HG03565 (cell line): ENCODE results near the gene MMP15.
"Not testable (repeated sequence)": the region's sequence is repeated elsewhere in the genome, so short reads cannot be mapped to it uniquely, and the experiment has no call there.

Experiments used
- ATAC-seq: cut with Tn5 transposase; IDR thresholded peaks from one replicate; pipeline ENCODE4 v1.9.1; 2021; ENCODE audit warnings: mild to moderate bottlenecking, moderate library complexity; ENCODE audit not compliant: unreplicated experiment

The MMP15 gene

DNA sequence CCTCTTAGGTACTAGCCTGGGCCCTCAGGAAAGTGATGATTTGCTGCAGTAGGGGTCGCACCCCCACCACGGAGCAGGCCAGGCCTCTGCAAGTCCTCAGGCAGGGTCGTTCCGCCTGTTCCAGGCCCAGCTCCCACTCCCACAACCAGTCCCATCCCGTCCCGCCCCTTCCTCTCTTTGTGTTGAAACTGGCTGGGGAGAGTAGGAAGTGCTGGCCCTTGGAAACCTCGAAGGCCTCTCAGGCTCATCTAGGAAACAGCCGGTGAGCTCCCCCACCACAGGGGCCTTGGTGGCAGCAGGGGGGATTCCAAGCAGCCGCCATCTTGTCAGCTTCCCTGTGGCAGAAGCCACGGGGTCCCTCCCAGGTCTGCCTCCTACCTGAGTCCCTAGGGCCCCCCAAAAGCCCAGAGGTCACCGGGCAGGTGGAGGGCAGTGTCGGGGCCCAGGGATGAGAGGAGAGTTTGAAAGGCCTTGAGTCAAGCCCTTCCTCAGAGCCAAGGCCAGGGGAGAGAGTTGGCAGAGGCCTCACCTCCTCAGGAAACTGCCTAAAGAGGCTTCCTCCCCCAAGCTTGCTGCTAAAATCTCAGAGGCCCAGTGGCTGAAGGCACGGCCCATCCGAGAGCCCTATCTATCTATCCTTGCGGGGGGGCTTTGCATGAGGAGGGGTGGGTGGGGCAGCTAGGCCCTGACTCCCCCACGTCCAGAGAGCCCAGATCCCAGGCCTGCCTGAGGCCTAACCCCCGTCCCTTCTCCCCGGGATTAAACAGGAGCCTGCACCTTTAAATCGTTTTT, 22.2 kb downstream of the MMP15 start:
- ATAC-seq, result no peak

DNA sequence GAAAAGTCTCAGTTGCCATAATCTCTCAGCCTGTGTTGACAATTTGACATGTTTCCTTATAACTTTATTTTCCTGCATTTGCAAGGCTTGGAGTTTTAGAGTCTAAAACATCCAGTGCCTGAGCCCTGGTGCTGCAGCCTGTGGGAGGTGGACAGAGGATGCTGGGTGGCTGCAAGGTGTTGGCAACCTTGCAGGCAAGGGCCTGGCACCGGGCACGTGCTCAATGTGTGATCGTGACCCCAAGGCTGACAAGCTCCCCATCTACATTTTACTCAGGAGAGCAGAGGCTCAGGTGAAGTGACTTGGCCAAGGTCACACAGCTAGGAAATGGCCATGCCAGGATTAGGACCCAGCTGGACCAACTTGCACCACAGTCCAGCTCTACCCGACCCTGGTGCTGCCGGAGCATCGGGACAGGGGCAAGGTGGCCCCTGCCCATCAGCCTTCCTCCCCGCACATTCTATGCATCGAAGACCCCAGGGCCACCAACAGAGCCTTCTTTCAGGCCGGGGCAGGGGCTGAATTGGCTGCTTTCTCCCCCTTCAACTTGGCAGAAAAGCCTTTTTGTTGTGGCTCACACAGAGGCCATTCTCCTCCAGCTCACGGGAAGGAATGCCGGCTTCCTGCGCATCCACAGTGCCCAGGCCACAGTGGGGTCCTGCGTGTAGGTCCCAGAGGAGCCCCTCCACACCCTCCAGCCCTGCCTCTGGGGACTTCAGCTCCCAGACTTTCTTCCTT, 23.1 kb downstream of the MMP15 start:
- ATAC-seq, result no peak

DNA sequence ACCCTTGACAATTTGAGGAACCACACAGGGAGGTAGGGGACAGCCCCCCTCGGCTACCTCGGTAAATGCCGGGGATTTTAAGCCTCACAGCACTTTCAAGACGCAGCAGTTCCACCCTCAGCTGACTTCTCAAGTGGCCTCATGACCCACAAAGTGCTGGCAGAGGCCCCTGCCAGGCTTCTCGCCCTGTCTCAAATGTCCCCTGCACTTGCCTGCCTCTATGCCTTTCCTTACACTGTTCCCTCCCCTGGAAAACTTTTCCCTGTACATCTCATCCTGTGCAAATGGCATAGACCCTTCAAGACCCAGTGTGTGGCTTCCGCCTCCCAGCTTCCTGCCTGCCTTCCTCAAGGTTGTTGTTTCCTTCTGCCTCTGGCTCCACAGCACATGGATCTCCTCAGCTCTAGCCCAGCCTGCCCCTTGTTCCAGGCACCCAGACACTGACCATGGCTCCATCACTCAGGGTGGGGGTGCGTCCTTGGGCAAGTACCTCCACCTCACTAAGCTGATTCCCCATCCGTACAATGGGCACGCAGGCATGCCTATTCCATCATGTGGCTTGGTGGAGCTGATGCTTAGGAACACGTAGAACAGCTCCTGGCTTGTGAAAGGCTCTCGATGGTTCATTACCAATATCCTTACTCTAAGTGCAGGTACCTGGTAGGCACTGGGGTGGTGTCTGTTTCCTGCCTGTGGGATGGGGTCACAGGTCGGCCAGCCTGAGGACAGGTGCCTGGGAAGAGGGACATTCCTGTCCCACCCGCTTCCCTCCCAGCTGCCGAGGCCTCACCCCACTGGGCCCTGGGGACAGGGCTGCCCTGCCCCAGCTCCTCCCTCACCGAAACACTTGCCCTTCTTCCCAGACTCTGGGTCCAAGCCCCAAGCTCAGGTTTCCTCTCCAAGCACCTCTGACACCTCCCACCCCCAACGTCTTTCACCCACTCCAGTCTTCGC, 24.0 kb downstream of the MMP15 start:
- ATAC-seq, result no peak

DNA sequence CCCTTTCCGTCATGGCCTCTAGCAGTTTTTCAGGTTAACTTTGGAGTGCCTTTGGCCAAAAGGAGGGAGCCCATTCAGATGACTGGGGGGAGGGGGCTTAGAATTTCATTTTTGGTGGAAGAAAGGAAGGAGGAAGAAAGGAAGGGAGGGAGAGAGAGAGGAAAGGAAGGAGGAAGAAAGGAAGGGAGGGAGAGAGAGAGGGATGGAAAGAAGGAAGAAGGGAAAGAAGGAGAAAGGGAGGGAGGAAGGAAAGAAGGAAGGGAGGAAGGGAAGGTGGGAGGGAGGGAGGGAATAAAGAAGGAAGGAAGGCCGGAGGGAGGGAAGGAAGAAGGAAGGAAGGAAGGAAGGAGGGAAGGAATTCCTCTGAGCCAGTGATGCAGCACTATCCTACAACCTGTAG, 25.7 kb downstream of the MMP15 start:
- ATAC-seq, result no peak

DNA sequence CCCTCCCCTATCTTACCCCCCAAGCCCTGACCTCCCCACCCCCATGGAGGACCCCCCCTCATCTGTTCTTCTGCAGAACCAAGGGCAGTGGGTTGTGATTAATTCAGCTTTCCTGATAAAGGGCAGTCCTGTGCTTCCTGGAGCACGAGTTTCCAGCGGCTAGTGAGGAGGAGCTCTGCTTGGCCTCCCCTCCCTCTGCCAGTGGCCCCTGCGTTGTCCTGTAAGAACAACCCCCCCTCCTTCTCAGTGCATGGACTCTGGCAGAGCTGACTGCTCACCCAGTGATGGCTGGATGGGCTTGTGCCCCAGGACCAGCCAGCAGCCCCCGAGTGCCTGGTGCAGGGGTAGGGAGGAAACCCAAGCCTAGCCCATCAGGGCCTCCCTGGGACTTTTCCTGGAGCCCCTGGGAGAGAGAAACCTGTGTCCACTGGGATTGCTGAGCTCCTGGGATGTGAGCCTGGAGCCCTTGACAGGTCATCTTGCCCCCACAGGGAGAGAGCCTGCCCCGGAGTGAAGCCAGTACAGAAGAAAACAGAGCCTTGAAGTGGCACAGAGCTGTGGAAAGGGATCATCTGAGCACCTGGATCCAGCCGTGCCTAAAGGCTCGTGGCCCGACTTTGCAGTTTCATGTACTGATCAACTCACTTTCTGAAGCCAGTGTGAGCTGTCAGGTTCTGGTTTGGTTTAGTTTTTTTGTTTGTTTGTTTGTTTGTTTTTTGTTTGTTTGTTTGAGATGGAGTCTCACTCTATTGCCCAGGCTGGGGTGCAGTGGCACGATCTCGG, 26.5 kb downstream of the MMP15 start:
- ATAC-seq, result no peak

DNA sequence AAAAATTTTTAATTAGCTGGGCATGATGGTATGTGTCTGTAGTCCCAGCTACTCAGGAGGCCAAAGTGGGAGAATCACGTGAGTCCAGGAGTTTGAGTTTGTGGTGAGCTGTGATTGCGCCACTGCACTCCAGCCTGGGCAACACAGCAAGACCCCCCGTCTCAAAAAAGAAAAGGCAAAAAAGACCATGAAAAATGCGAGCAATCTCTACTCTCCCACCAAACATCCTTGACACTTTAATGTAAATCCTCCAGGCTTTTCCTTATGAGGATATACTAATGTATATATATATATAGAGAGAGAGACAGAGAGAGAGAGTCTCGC, 28.1 kb downstream of the MMP15 start:
- ATAC-seq, result no peak

DNA sequence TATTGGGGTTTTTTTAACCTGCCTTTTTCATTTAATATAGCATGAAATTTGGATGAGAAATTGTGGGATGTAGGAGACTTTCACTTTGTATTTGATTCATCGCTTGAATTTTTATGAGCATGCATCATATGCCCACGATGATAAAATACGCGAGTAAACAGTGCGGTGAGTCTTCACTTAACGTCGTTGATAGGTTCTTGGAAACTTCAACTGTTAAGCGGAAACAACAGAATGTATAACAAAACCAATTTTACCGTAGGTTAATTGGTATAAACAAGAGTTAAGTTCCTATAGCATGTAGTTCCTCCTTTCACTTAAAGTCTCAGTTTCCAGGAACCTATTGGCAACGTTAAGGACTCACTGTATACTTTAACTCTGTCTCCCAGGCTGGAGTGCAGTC, 28.7 kb downstream of the MMP15 start:
- no peak for ATAC-seq

DNA sequence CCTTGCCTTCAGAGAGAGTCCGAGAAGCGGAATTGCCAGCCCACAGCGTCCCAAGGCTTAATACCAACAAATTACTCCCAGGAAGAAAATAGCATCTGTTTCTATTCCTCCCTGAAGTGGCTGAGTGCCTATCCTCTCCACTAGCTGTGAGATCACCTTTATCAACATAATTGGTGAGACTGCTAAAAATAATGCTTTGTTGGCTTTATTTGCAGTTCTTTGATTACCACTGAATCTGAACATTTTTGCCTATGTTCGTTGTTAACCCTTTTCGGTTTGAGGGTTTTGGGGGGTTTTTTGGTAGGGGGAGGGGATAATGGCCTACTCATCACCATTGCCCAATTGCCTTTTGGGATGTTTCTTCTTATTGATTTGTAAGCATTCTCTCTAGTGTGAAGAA, 31.0 kb downstream of the MMP15 start:
- no peak for ATAC-seq

DNA sequence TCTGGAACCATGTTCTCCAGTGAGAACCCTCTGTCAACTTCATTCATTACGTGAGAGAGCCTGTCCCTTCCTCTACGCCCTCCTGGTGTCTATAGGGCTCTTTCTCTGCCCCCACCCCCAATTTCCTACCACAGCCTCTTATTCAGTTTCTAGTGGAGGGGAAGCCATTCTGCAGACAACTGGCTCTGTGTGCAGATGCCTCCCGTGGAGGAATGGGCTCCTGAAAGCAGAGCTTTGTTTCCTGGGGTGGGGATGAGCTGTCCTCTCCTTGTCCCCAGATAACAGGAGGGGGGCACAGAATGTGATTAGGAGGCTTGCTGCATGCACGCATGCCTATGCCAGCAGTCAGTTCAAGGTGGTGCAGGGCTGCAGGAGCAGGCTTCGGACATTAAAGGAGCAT, 31.6 kb downstream of the MMP15 start:
- ATAC-seq, result no peak

DNA sequence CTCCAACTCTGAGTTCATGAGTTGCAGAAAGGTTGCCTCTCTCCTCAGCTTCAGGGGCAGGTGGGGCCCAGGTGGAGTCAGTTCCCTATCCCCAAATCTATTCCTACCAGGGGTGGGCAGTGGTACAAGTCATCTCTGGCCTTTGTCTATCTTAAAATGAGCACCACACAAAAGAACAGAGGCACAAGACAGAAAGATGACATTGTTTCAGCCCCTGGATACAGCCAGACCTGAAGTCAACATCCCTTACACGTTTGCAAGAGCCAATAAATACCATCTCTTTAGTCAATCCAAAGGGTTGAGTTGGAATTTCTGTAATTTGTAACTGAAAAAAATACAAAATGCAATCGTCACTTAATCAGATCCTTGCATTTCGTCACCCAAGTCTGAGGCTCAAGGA, 32.2 kb downstream of the MMP15 start:
- ATAC-seq, result no peak

DNA sequence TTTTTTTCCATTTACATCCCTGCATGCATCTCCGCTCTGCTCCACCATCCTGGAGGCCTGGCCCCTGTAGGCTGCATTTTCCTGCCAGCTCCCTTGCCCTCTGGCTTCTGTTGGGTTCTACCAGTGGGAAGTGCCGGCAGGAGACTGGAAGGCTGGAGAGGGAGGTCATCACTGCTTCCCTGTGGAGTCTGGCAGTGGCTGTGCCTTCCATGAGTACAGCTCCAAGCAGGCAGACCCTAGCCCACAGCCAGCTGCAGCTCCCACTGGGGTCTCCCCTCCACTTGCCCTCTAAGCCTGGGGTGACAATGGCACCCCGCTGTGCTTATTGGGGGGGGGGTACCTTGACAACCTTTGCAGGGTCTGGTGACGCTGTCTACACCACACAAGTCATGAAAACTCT, 37.3 kb downstream of the MMP15 start:
- ATAC-seq, result no peak

DNA sequence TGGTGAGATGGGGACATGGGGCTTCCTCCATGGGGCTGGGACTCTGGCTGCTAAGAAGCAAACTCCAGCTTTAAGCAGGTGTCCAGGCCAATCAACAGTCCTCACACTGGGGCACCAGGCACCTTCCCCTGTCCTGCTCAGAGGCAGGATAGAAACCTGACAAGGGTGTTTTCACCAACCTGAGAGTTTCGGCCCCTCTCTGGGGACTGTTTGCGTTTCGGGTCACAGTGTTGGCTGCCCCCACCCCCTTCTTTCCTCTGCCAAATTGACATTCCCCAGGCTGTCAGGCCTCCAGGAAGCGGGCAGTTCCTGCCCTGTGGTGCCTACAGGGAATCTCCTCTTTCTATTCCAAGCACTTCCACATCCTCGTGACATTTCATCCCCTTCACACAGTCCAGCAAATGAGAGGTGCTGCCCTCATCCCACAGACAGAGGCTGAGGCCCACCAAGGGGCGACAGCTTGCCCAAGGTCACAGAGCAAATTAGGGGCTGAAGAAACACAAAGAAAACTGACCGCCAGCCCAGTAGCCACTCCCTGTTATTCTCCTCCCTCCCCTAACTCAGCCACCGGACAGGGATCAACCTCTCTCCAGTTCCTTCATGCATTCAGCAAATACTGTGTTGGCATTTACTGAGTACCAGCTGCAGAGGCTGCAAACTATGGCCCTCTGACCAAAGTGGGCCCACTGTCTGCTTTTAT, 38.0 kb downstream of the MMP15 start:
- ATAC-seq, result no peak

DNA sequence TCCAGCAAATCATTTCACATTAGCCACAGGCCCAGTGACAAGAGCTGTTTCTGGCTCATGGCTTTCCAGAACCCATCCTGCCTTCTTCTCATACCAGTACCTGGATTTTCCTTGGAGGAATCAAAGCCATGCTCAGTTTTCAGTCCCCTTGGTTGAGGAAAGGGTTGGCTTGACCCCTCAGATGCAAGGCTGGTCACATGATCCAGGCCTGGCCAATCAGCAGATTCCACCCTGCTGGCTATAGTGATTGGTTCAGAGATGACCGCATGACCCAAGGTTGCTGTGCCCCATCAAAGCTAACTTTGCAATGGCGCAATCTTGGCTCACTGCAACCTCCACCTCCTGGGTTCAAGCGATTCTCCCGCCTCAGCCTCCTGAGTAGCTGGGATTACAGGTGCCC, 45.0 kb downstream of the MMP15 start:
- ATAC-seq, result no peak

DNA sequence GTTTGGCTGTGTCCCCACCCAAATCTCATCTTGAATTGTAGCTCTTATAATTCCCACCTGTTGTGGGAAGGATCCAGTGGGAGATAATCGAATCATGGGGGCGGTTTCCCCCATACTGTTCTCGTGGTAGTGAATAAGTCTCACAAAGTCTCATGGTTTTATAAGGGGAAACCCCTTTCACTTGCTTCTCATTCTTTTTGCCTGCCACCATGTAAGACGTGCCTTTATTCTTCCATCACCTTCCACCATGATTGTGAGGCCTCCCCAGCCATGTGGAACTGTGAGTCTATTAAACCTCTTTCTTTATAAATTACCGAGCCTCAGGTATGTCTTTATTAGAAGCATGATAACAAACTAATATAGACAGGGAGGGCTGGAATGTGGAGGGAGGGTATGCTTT, 46.6 kb downstream of the MMP15 start:
- not testable (repeated sequence) for ATAC-seq

DNA sequence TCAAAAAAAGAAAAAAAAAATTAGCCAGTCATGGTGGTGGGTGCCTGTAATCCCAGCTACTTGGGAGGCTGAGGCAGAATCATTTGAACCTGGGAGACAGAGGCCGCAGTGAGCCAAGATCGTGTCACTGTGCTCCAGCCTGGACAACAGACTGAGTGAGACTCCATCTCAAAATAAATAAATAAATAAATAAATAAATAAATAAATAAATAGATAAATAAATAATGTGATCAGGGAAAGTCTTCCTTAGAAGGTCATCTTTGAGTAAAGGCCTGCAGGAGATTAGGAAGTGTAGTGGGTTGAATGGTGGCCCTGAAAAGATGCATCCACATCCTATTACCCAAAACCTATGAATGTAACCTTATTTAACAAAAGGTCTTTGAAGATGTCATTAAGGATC, 47.5 kb downstream of the MMP15 start:
- not testable (repeated sequence) for ATAC-seq

DNA sequence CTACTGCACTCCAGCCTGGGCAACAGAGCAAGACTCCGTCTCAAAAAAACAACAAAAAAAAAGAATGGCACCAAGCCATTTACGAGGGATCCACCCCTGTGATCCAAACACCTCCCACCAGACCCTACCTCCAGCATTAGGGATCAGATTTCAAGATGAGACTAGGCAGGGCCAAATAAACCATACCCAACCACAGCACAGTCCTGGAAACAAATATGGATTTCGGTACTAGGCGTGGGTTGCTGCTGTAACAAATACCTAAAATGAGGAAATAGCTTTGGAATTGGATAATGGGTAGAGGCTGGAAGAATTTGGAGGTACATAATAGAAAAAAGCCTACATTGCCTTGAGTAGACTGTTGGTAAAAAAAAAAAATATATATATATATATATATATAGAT, 49.1 kb downstream of the MMP15 start:
- no peak for ATAC-seq

DNA sequence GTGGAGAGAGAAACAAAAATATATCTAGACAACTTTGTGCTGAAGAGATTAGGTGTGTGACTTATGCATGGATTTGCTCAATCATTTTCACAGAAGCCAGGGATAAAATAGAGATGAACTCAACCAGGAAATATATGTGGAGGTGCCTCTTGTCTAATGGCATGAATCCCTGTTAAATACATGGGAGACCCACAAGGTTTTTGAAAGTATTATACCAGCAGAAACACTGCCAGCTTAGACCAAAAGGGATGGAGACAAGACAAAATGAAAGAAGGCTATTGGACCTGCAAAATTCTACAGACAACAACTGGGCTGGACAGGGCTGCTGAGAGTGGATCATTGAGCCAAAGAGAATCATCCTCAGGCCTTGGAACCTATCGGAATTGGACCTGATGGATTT, 51.0 kb downstream of the MMP15 start:
- no peak for ATAC-seq

DNA sequence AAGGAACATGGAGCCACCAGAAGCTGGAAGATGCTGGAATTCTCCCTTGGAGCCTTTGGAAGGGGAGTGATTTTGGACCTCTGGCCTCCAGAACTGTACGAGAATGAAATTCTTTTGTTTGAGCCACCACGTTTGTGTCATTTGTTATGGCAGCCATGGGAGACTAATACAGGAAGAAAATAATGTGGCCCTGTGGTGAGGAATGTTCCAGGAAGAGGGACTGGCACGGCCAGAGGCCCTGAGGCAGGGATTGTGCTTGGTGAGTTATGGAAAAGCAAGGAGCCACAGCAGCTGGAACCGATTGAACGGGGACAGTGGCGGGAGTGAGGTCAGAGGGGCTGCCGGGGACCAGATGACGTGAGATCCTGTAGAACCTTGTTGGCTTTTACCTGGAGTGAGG, 52.2 kb downstream of the MMP15 start:
- ATAC-seq, result no peak

DNA sequence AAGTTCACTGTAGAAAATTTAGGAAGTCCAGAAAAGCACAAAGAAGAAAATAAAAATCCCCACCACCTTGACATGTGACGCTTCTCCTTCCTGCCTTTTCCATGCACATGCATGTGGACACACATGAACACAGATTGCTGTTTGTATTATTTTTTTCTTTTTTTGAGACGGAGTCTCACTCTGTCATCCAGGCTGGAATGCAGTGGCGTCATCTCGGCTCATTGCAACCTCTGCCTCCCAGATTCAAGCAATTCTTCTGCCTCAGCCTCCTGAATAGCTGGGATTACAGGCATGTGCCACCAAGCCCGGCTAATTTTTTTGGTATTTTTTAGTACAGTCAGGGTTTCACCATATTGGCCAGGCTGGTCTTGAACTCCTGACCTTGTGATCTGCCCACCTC, 55.1 kb downstream of the MMP15 start:
- not testable (repeated sequence) for ATAC-seq

DNA sequence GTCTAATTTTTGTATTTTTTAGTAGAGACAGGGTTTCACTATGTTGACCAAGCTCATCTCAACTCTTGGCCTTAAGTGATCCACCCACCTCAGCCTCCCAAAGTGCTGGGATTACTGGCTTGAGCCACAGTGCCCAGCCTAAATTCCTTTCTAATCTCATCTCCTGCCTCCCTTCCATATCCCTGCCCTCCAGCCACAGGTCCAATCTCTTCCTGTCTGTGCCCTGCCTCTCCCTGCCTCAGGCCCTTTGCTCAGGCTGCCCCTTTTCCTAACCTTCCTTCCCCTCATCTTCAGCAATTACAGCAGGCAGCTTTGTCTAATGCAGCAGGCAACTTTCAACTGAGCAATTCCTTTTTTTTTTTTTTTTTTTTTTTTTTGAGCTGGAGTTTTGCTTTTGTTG, 56.8 kb downstream of the MMP15 start:
- ATAC-seq, result no peak
